8988T (cell line): ENCODE results near the gene MRPS31.
"Not testable (repeated sequence)": the region's sequence is repeated elsewhere in the genome, so short reads cannot be mapped to it uniquely, and the experiment has no call there.

Experiments
- DNase-seq: peaks from one replicate; pipeline ENCODE4 v3.0.0; 2011

The MRPS31 gene

GRCh38 chr13:40789275-40790153, 18.5 kb upstream of the MRPS31 start, which contains the start of gene SLC25A15:
TSS of gene SLC25A15 (plus strand) at chr13:40789611. CDS start at chr13:40793227, 3,616 bp downstream.
- DNase-seq = peak; percentile 92

DNA sequence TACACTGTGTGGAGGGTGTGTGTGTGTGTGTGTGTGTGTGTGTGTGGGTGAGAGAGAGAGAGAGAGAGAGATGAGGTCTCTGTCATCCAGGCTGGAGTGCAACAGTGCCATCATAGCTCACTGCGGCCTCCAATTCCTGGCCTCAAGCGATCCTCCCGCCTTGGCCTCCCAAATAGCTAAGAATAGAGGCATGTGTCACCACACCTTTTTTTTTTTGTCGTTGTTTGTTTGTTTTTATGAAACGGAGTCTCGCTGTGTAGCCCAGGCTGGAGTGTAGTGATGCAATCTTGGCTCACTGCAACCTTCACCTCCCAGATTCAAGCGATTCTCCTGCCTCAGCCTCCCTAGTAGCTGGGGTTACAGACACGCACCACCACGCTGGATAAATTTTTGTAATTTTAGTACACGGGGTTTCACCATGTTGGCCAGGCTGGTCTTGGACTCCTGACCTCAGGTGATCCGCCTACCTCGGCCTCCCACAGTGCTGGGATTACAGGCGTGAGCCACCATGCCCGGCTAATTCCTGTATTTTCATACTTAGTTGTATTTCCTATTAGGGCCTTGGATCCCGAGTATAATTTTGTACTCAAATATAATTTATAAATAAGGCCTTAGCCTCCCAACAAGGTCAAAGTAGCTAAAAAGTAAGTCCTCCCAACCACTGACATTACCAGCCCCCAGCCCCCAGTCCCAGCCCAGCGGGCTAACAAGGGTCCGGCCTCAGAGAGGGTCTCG, 17.7 kb upstream of the MRPS31 start:
- not testable (repeated sequence) for DNase-seq

DNA sequence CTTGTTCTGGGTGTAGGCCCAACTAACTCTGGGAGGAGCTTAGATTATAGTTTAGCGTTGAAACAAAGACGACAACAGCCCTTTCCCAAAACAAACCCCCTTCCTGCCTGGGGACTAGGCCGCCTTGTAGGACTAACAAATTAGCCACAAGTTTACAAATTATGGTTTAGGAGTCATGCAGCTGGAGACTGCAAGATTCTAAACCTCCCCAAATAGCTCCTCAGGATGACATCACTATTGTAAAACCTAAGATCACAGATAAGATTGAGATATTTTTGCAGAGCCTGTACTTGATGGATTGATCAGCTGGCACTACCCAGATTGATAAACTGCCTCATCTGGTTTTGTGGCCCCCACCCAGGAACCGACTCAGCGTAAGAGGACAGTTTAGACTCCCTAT, 16.1 kb upstream of the MRPS31 start:
- DNase-seq = no peak

GRCh38 chr13:40786568-40786996, 15.6 kb upstream of the MRPS31 start:
- DNase-seq = no peak

DNA sequence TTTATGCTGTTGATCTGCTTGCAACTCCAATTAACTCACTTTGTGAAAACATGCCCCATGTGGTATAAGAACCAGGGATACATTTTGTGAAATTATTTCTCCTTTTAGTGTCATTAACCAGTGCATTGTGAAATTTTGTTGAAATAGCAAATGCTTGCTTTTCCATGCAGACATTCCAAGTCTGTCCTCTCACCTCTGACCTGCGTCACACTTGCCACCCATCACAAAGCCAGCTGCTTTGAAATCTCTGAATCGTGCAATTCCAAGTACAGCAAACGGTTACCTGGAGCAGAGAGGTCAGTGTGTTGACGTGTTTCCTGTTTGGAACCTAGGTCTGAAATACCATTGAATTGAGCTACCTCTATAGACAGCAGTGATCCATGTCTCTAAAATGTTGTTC, 13.6 kb upstream of the MRPS31 start:
- DNase-seq = no peak

DNA sequence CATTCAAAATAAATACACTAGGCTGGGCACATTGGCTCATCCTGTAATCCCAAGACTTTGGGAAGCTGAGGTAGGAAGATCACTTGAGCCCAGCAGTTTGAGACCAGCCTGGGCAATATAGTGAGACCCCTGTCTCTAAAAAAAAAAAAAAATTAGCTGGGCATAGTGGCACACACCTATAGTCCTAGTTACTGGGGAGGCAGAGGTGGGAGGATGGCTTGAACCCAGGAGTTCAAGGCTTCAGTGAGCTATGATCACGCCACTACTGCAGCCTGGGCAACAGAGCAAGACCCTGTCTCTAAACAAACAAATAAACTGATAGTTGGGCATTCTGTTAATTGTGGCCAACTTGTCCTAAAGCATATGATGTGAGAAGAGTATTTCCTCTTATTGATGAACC, 12.0 kb upstream of the MRPS31 start:
- not testable (repeated sequence) for DNase-seq

GRCh38 chr13:40781717-40782116, 10.7 kb upstream of the MRPS31 start:
- DNase-seq = no peak

DNA sequence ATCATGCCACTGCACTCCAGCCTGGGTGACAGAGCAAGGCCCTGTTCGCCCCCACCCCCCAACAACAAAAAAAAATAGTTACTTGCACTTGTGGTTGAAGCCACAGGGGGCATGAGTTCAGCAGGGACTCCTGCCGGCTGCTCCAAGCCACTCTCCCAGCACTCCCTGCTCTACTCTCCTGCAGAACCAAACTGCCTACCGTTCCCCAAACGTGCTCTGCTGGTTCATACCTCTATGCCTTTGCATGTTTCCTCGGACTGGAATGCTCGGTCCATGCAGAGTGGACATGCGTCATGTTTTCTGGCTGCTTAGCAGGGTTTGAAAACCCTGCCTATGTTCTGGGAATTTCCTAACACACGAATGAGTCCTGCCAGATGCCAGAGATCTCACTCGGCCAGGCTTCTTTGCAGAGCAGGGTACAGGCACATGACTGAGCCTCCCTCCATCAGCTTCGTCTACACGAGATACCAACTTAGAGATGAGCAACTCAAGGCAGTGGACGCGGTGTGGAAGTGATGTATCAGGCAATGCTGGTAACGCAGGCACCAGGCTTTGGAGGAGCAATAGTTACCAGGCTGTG, 9.9 kb upstream of the MRPS31 start:
- DNase-seq = no peak

- DNase-seq = no peak
These were observed 8.9 kb upstream of the MRPS31 start for GRCh38 chr13:40779796-40780285.

DNA sequence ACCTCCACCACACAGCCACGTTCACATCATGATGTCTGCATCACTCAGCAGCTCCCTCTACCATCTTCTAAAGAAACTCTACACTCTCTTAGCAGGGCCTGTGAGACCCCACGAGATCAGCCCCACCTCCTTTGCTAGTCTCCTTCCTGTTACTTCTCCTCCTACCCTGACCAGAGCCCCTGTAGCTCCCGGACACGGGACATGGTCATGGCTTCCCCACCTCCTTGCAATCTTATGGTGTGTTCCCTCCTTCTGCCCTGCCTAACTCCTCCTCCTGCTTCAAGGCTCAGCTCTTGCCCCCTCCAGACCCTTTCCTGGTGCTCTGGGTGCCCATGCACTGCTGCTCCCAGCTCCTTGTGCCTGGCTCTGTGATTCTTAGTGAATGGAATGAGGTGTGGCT, 8.1 kb upstream of the MRPS31 start:
- DNase-seq = no peak

- no peak for DNase-seq
These were observed 6.8 kb upstream of the MRPS31 start for GRCh38 chr13:40777809-40778175.

DNA sequence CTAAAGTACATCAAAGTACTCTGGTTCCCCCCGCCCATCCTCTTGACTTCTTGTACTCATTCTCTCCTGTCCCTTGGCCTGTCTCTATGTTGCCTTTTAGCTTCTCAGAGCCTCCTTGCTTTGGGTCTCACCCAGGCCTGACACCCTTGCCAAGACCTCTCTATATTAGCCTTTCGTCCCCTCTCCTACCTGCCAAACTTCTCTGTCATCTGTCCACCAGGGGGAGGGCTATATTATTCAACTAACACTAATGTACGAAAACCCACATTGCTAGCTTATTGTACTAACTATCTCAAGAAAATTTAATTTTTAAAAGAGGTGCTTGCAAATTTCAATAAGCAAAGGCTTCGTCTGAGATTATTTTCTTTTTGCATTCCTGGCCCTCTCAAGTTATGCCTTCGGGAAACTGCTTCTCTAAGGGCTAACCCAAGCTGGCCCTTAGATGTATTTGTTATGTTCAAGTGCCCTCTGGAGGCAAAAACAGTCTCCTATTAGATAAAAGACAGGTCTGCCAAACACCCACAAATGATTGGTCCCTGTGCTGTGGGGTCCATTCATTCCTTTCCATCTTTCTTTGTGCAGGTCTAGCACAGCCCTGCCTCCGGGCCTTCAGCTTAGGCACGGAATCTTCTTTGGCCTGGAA, 6.3 kb upstream of the MRPS31 start:
- DNase-seq = no peak

- no peak for DNase-seq
These were observed 5.7 kb upstream of the MRPS31 start for GRCh38 chr13:40776681-40777165.

GRCh38 chr13:40776232-40776631, 5.2 kb upstream of the MRPS31 start:
- DNase-seq = no peak

- no peak for DNase-seq
These were observed 3.7 kb upstream of the MRPS31 start for GRCh38 chr13:40774672-40775071.

GRCh38 chr13:40772765-40773473, 1.9 kb upstream of the MRPS31 start:
- no peak for DNase-seq

GRCh38 chr13:40770609-40770933, 419 bp downstream of the MRPS31 start:
- DNase-seq = no peak

- DNase-seq = no peak
These were observed 1.0 kb downstream of the MRPS31 start for GRCh38 chr13:40769970-40770369.

- no peak for DNase-seq
These were observed 5.4 kb downstream of the MRPS31 start for GRCh38 chr13:40765602-40766001.

- DNase-seq = no peak
These were observed 6.2 kb downstream of the MRPS31 start for GRCh38 chr13:40764587-40765403.

DNA sequence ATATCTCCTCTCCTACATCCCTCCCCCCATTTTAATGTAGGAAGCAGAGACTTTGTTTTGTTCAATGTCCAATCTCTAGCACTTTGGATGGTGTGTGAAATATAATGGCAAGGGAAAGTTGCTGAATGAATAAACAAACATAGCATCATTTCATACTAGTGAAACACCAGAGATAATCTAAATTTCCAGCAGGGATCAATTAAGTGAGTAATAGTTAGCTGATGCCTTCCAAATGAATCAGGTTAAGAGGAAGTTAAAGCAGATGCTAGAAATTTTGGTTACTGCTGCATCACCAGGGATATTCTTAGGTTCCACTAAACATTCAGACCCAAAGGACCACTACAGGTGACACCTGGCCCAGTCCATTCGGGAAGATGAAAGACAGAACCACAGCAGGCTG, 8.1 kb downstream of the MRPS31 start:
- DNase-seq = no peak
